Natural killer cell (primary cell): Measurements from ENCODE around the gene FNDC3B. TPM values are rescaled to one million over a fixed set of nuclear protein-coding genes. Genes with fewer than 3 reads are reported as not detected.

Experiments used
- ATAC-seq, 3 donors: fragments of 150-1000 bp in 2 of 3; fragments of 200-7000 bp in 1 of 3; cut with Tn5 transposase; 1 replicate in 1 of 3; 2 replicates in 2 of 3; pipeline ENCODE4 v1.10.0; 2021; ENCODE audit warnings: mild to moderate bottlenecking in 2 of 3, moderate library complexity in 2 of 3
- DNase-seq, 2 donors: peaks; one replicate each; pipeline versions ENCODE4 v3.0.0 to v3.0.0-alpha.2; 2013 to 2021; ENCODE audit warnings: mixed read lengths in 1 of 2
- H3K27ac ChIP-seq: one replicate; pipeline ENCODE4 v1.5.1; 2013; ENCODE audit warnings: mild to moderate bottlenecking, low read length
- H3K27me3 ChIP-seq: one replicate; pipeline ENCODE4 v1.6.1; 2013; ENCODE audit warnings: low read length; ENCODE audit not compliant: control insufficient read depth, insufficient read depth
- H3K36me3 ChIP-seq: one replicate; pipeline ENCODE4 v1.6.1; 2013; ENCODE audit warnings: low read length; ENCODE audit not compliant: control insufficient read depth, insufficient read depth
- H3K4me1 ChIP-seq: one replicate; pipeline ENCODE4 v1.6.1; 2013; ENCODE audit warnings: low read length; ENCODE audit not compliant: control insufficient read depth, insufficient read depth
- H3K4me3 ChIP-seq: one replicate; pipeline ENCODE4 v1.5.1; 2013; ENCODE audit warnings: low read length
- H3K9me3 ChIP-seq: one replicate; pipeline ENCODE4 v1.6.1; 2013; ENCODE audit warnings: low read length; ENCODE audit not compliant: control insufficient read depth, insufficient read depth
- H3K27ac Mint-ChIP-seq, 2 donors: one replicate each; pipeline ENCODE4 v1.8.0; 2022; ENCODE audit warnings: mild to moderate bottlenecking in 2 of 2, mixed read lengths in 2 of 2, moderate library complexity in 1 of 2
- H3K27me3 Mint-ChIP-seq, 2 donors: one replicate each; pipeline ENCODE4 v1.8.0; 2022; ENCODE audit warnings: low read depth in 2 of 2, mixed read lengths in 2 of 2
- H3K36me3 Mint-ChIP-seq: one replicate; pipeline ENCODE4 v1.8.0; 2022; ENCODE audit warnings: mixed read lengths
- H3K4me1 Mint-ChIP-seq, 2 donors: one replicate each; pipeline ENCODE4 v1.8.0; 2022; ENCODE audit warnings: mixed read lengths in 2 of 2
- H3K4me3 Mint-ChIP-seq: one replicate; pipeline ENCODE4 v1.8.0; 2022; ENCODE audit warnings: mild to moderate bottlenecking, moderate library complexity, mixed read lengths
- H3K9me3 Mint-ChIP-seq, 2 donors: one replicate each; pipeline ENCODE4 v1.8.0; 2022; ENCODE audit warnings: mixed read lengths in 2 of 2
- CTCF ChIP-seq: fragments of 200-600 bp; IDR thresholded peaks from one replicate; pipeline ENCODE4 v1.8.0; 2022; ENCODE audit warnings: antibody characterized with exemption
- WGBS: methylation state at CpG from one replicate; pipeline ENCODE4 v1.1.7; 2013; ENCODE audit warnings: missing lambda C conversion rate; ENCODE audit not compliant: insufficient coverage; 5-methylcytosine and 5-hydroxymethylcytosine counted together
- intact Hi-C: fragments of 100-400 bp; cut with micrococcal nuclease; formaldehyde crosslinking; loops from one replicate; pipeline ENCODE4 v1.14.2; 2022
- total RNA-seq, 4 donors: library from RNA; stranded (reverse); fragments of 120-200 nt in 1 of 4; gene quantifications; one replicate each; pipeline versions ENCODE4 v1.2.3 to v1.2.4, GENCODE V29; 2013 to 2022

FNDC3B gene
- total RNA-seq, 3 donors from 2014 or later (not counting 1 experiment from before 2014, with no cell fraction given) = 154 to 214 (median 206) TPM

- peak overlapping the region; percentile 57 for H3K27ac ChIP-seq
- intact Hi-C loops = no loop called here
Observed at GRCh38 chr3:172152874-172153273, 113.5 kb downstream of the FNDC3B start.

GRCh38 chr3:172153335-172153861 lies 114.0 kb downstream of the FNDC3B start:
- Histone ChIP-seq H3K4me3 (no peak overlapping the region), H3K27ac (peak overlapping the region; percentile 57), H3K36me3 (no peaks in the 10 kb centered on the region), H3K27me3 (no peaks in the 10 kb centered on the region), H3K4me1 (peaks cover 36% of the 10 kb centered on the region), H3K9me3 (no peaks in the 10 kb centered on the region)
- peaks cover 72 to 80% of the 10 kb centered on the region in 2 donors for H3K4me1 Mint-ChIP-seq
- ATAC-seq (peak; percentile 86 to 91 (median 90)), DNase-seq (peak; percentile 47 to 52)
- peak overlapping the region; percentile 88 to 93 for H3K27ac Mint-ChIP-seq
- H3K27me3 Mint-ChIP-seq = no peaks in the 10 kb centered on the region
- intact Hi-C loops = no loop called here
- no peaks in the 10 kb centered on the region for H3K36me3 Mint-ChIP-seq
- peak overlapping the region; percentile 71 for H3K4me3 Mint-ChIP-seq
- TF ChIP-seq CTCF = no peak
- 17% methylated on average over 8 of the region's 8 CpGs for WGBS
- H3K9me3 Mint-ChIP-seq = no peaks in the 10 kb centered on the region

More at GRCh38 chr3:172152874-172153273, 113.5 kb downstream of the FNDC3B start:
- Mint-ChIP-seq H3K27me3 (no peaks in the 10 kb centered on the region), H3K4me3 (peak overlapping the region; percentile 71), H3K27ac (peak overlapping the region; percentile 88 to 93), H3K9me3 (no peaks in the 10 kb centered on the region), H3K36me3 (no peaks in the 10 kb centered on the region), H3K4me1 (peaks cover 71 to 80% of the 10 kb centered on the region in 2 donors)
- Histone ChIP-seq H3K4me1 (peaks cover 36% of the 10 kb centered on the region), H3K36me3 (no peaks in the 10 kb centered on the region), H3K4me3 (no peak overlapping the region), H3K27me3 (no peaks in the 10 kb centered on the region), H3K9me3 (no peaks in the 10 kb centered on the region)
- 62% methylated on average over 7 of the region's 7 CpGs for WGBS
- DNase-seq = no peak
- peak in 1 of 3 donors; percentile 22 for ATAC-seq
- TF ChIP-seq CTCF = no peak

- Histone ChIP-seq H3K4me3 (no peak overlapping the region), H3K27ac (peak overlapping the region; percentile 18), H3K4me1 (peaks cover 36% of the 10 kb centered on the region), H3K9me3 (no peaks in the 10 kb centered on the region), H3K27me3 (no peaks in the 10 kb centered on the region), H3K36me3 (no peaks in the 10 kb centered on the region)
- Mint-ChIP-seq H3K9me3 (no peaks in the 10 kb centered on the region), H3K36me3 (no peaks in the 10 kb centered on the region), H3K4me3 (peak overlapping the region; percentile 45), H3K27ac (peak overlapping the region; percentile 88 to 93), H3K27me3 (no peaks in the 10 kb centered on the region), H3K4me1 (peaks cover 73 to 82% of the 10 kb centered on the region in 2 donors)
- 49% methylated on average over 5 of the region's 6 CpGs for WGBS
- peak in 2 of 3 donors; percentile 40 to 67 for ATAC-seq
- intact Hi-C loops = no loop called here
- TF ChIP-seq CTCF = no peak
- no peak for DNase-seq
Observed at GRCh38 chr3:172154768-172155664, 115.6 kb downstream of the FNDC3B start.
